Measurements from ENCODE around the gene ELMO3.

Gene ELMO3

DNA sequence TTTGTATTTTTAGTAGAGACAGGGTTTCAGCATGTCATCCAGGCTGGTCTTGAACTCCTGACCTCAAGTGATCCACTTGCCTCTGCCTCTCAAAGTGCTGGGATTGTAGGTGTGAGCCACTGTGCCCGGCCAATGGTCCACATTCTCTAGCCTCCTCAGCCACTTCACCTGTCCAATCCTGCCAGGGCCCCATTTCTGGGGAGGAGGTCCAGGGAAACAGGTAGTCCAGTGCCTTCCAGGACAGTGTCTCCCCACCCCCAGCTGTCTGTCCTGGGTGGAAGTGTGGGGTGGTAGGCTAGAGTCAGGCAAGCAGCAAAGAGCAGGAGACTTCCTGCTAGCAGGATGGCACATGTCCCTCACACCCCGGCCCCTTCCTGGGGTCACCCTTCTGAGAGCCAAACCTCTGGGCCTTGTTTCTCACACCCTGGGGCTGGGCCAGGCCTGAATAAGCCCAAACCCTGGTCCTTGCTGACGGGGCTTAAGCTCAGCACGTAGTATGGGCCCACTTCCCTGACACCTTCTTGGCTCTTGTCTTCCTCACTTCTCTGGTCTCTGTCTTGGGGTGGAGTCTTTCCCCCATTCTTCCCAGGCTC lies 43.3 kb downstream of the ELMO3 start:
- Histone ChIP-seq H3K27ac (ENCODE audit: low read length) (no peak overlapping the region), H3K36me3 (ENCODE audit: insufficient read depth, low read depth, low read length) (peaks cover 26% of the 10 kb centered on the region), H3K9ac (ENCODE audit: low read depth, low read length) (0 out of 2 replicates have a peak overlapping the region, but pooled peaks have one; percentile 21), H3K4me1 (ENCODE audit: insufficient read depth, low read length) (peaks cover 17% of the 10 kb centered on the region), H3K27me3 (ENCODE audit: insufficient read depth, low read length) (no peaks in the 10 kb centered on the region), H3K9me3 (ENCODE audit: insufficient read depth, low read depth, low read length) (no peaks in the 10 kb centered on the region), H3K4me3 (ENCODE audit: low read length) (no peak overlapping the region)

GRCh38 chr16:67243481-67243880 lies 44.5 kb downstream of the ELMO3 start:
- H3K27ac ChIP-seq (ENCODE audit: low read length), result no peak overlapping the region
- H3K4me3 ChIP-seq (ENCODE audit: low read length), result no peak overlapping the region
- H3K27me3 ChIP-seq (ENCODE audit: insufficient read depth, low read length), result peaks cover 10% of the 10 kb centered on the region
- H3K9me3 ChIP-seq (ENCODE audit: insufficient read depth, low read depth, low read length), result no peaks in the 10 kb centered on the region
- peaks cover 14% of the 10 kb centered on the region; the same call in 1 of the 2 replicates for H3K36me3 ChIP-seq (ENCODE audit: insufficient read depth, low read depth, low read length)
- peaks cover 24% of the 10 kb centered on the region for H3K4me1 ChIP-seq (ENCODE audit: insufficient read depth, low read length)
- no peak overlapping the region for H3K9ac ChIP-seq (ENCODE audit: low read depth, low read length)

DNA sequence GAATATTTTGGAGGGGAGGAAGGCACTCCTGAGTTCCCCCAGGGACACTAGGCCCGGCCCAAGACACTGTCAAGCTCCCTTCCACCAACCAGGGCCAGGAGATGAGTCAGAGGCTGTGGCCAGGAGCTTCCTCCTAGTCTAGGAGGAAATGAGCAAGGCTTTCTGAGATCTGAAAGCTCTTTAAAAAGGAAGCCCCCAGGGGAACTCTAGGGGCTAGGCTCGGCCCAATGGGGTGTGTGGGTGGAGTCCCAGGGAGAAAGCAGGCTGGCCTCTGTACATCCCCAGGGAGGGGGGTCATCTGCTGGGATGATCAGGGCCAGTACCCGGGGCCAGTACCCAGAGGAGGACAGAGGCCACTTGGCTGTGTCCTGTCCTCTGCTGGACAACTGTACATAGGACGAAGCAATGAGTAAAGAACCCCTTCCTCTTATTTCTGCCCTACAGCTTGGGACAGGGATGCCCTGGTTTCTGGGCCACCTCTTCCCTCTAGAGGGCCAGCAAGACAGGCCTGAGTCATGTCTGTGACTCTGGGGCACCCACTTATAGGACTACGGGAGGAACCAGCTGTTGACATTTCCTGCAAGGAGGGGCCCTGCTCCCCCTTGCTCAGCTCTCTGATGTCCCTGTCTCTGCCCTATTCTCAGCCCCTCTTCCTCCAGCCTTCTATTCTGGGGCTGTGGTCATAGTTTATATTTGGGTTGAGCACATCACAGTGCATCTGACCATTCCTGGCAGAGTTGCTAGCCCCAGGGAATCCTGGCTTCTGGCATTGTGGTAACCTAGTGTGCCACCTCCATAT lies 45.7 kb downstream of the ELMO3 start:
- Histone ChIP-seq H3K27ac (ENCODE audit: low read length) (no peak overlapping the region), H3K27me3 (ENCODE audit: insufficient read depth, low read length) (peaks cover 21% of the 10 kb centered on the region), H3K4me3 (ENCODE audit: low read length) (peak overlapping the region; percentile 90; the same call in 1 of the 2 replicates), H3K9me3 (ENCODE audit: insufficient read depth, low read depth, low read length) (no peaks in the 10 kb centered on the region), H3K9ac (ENCODE audit: low read depth, low read length) (no peak overlapping the region), H3K4me1 (ENCODE audit: insufficient read depth, low read length) (peaks cover 28% of the 10 kb centered on the region), H3K36me3 (ENCODE audit: insufficient read depth, low read depth, low read length) (peaks cover 3% of the 10 kb centered on the region; the same call in 1 of the 2 replicates)

DNA sequence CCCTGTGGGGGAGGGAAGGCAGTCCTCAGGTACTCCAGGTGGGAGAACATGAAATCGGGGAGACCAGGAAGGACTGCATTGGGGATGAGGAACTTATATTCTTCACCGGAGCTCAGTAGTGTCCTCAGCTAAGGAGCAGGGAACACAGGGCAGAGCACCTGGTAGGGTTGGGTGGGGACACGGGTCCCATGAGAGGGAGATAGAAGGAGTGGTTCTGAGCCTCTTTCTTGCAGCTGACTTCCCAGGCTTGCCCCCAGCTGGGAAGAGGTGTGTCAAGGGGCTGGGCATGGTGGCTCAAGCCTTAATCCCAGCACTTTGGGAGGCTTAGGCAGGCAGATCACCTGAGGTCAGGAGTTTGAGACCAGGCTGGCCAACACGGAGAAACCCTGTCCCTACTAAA lies 46.3 kb downstream of the ELMO3 start:
- H3K4me1 ChIP-seq (ENCODE audit: insufficient read depth, low read length), result peaks cover 32% of the 10 kb centered on the region
- peak overlapping the region; percentile 90 for H3K4me3 ChIP-seq (ENCODE audit: low read length)

GRCh38 chr16:67245674-67246080 lies 46.7 kb downstream of the ELMO3 start:
- Histone ChIP-seq H3K9ac (ENCODE audit: low read depth, low read length) (peak overlapping the region; percentile 86; the same call in 1 of the 2 replicates), H3K9me3 (ENCODE audit: insufficient read depth, low read depth, low read length) (no peaks in the 10 kb centered on the region), H3K27me3 (ENCODE audit: insufficient read depth, low read length) (peaks cover 32% of the 10 kb centered on the region), H3K4me1 (ENCODE audit: insufficient read depth, low read length) (peaks cover 32% of the 10 kb centered on the region), H3K27ac (ENCODE audit: low read length) (peak overlapping the region; percentile 82), H3K36me3 (ENCODE audit: insufficient read depth, low read depth, low read length) (no peaks in the 10 kb centered on the region), H3K4me3 (ENCODE audit: low read length) (peak overlapping the region; percentile 90)

More for the DNA sequence above, 46.3 kb downstream of the ELMO3 start:
- Histone ChIP-seq H3K36me3 (ENCODE audit: insufficient read depth, low read depth, low read length) (no peaks in the 10 kb centered on the region), H3K9me3 (ENCODE audit: insufficient read depth, low read depth, low read length) (no peaks in the 10 kb centered on the region), H3K27me3 (ENCODE audit: insufficient read depth, low read length) (peaks cover 27% of the 10 kb centered on the region), H3K9ac (ENCODE audit: low read depth, low read length) (peak overlapping the region; percentile 86; the same call in 1 of the 2 replicates), H3K27ac (ENCODE audit: low read length) (no peak overlapping the region)

- Histone ChIP-seq H3K4me1 (ENCODE audit: insufficient read depth, low read length) (peaks cover 32% of the 10 kb centered on the region), H3K9ac (ENCODE audit: low read depth, low read length) (peak overlapping the region; percentile 86)
These were observed 47.3 kb downstream of the ELMO3 start for GRCh38 chr16:67246081-67246755.

GRCh38 chr16:67246756-67247191 lies 47.8 kb downstream of the ELMO3 start:
- peaks cover 28% of the 10 kb centered on the region for H3K4me1 ChIP-seq (ENCODE audit: insufficient read depth, low read length)
- no peaks in the 10 kb centered on the region for H3K36me3 ChIP-seq (ENCODE audit: insufficient read depth, low read depth, low read length)
- H3K27me3 ChIP-seq (ENCODE audit: insufficient read depth, low read length), result peaks cover 37% of the 10 kb centered on the region
- no peak overlapping the region for H3K27ac ChIP-seq (ENCODE audit: low read length)
- H3K4me3 ChIP-seq (ENCODE audit: low read length), result peak overlapping the region; percentile 90
- peak overlapping the region; percentile 86; the same call in 1 of the 2 replicates for H3K9ac ChIP-seq (ENCODE audit: low read depth, low read length)
- H3K9me3 ChIP-seq (ENCODE audit: insufficient read depth, low read depth, low read length), result no peaks in the 10 kb centered on the region

More at GRCh38 chr16:67246081-67246755, 47.3 kb downstream of the ELMO3 start:
- Histone ChIP-seq H3K27me3 (ENCODE audit: insufficient read depth, low read length) (peaks cover 37% of the 10 kb centered on the region), H3K36me3 (ENCODE audit: insufficient read depth, low read depth, low read length) (no peaks in the 10 kb centered on the region), H3K9me3 (ENCODE audit: insufficient read depth, low read depth, low read length) (no peaks in the 10 kb centered on the region), H3K4me3 (ENCODE audit: low read length) (peak overlapping the region; percentile 90), H3K27ac (ENCODE audit: low read length) (peak overlapping the region; percentile 82)

- peaks cover 37% of the 10 kb centered on the region for H3K27me3 ChIP-seq (ENCODE audit: insufficient read depth, low read length)
- peak within 1 kb of the TSS; percentile 90 for H3K4me3 ChIP-seq (ENCODE audit: low read length)
- H3K9ac ChIP-seq (ENCODE audit: low read depth, low read length), result peak within 1 kb of the TSS; percentile 86
- no peaks in the 10 kb centered on the region for H3K36me3 ChIP-seq (ENCODE audit: insufficient read depth, low read depth, low read length)
- H3K27ac ChIP-seq (ENCODE audit: low read length), result peak within 1 kb of the TSS; percentile 82
- H3K9me3 ChIP-seq (ENCODE audit: insufficient read depth, low read depth, low read length), result no peaks in the 10 kb centered on the region
- peaks cover 26% of the 10 kb centered on the region for H3K4me1 ChIP-seq (ENCODE audit: insufficient read depth, low read length)
These were observed 48.5 kb downstream of the ELMO3 start, which contains the start of gene FHOD1 for GRCh38 chr16:67247192-67248072. TSS of gene FHOD1 (minus strand) at chr16:67247481. CDS start at chr16:67247410, 71 bp downstream.

GRCh38 chr16:67248073-67248400 lies 49.1 kb downstream of the ELMO3 start:
- peaks cover 26% of the 10 kb centered on the region for H3K4me1 ChIP-seq (ENCODE audit: insufficient read depth, low read length)

GRCh38 chr16:67248401-67249177 lies 49.7 kb downstream of the ELMO3 start, which contains the start of gene SLC9A5:
TSS of gene SLC9A5 (plus strand) at chr16:67248979. CDS start at chr16:67249015, 36 bp downstream.
- Histone ChIP-seq H3K27ac (ENCODE audit: low read length) (no peak within 1 kb of the TSS), H3K9ac (ENCODE audit: low read depth, low read length) (peak within 1 kb of the TSS; percentile 67; the same call in 1 of the 2 replicates), H3K4me1 (ENCODE audit: insufficient read depth, low read length) (peaks cover 26% of the 10 kb centered on the region)

More at GRCh38 chr16:67248073-67248400, 49.1 kb downstream of the ELMO3 start:
- H3K9ac ChIP-seq (ENCODE audit: low read depth, low read length), result peak overlapping the region; percentile 67; the same call in 1 of the 2 replicates
- peak overlapping the region; percentile 90 for H3K4me3 ChIP-seq (ENCODE audit: low read length)
- H3K27me3 ChIP-seq (ENCODE audit: insufficient read depth, low read length), result peaks cover 37% of the 10 kb centered on the region
- H3K27ac ChIP-seq (ENCODE audit: low read length), result no peak overlapping the region
- no peaks in the 10 kb centered on the region for H3K9me3 ChIP-seq (ENCODE audit: insufficient read depth, low read depth, low read length)
- no peaks in the 10 kb centered on the region for H3K36me3 ChIP-seq (ENCODE audit: insufficient read depth, low read depth, low read length)

More at GRCh38 chr16:67248401-67249177, 49.7 kb downstream of the ELMO3 start, which contains the start of gene SLC9A5:
- H3K27me3 ChIP-seq (ENCODE audit: insufficient read depth, low read length), result peaks cover 37% of the 10 kb centered on the region
- no peaks in the 10 kb centered on the region for H3K36me3 ChIP-seq (ENCODE audit: insufficient read depth, low read depth, low read length)
- H3K9me3 ChIP-seq (ENCODE audit: insufficient read depth, low read depth, low read length), result no peaks in the 10 kb centered on the region
- H3K4me3 ChIP-seq (ENCODE audit: low read length), result peak within 1 kb of the TSS; percentile 90

Measured in iPS-20b (cell line).